CD4-positive, CD25-positive, alpha-beta regulatory T cell (primary cell): ENCODE data around the gene TIMM22. TPM values are rescaled to one million over a fixed set of nuclear protein-coding genes. Genes with fewer than 3 reads are reported as not detected.
A peak's percentile ranks its signal among the peaks of the same experiment; 100 is the strongest.
"Not testable (repeated sequence)": the region's sequence is repeated elsewhere in the genome, so short reads cannot be mapped to it uniquely, and the experiment has no call there.

Experiments used
- ATAC-seq, 2 donors: fragments of 150-1000 bp; cut with Tn5 transposase; one replicate each; pipeline ENCODE4 v1.10.0; 2021; ENCODE audit warnings: low read depth in 2 of 2, moderate number of reproducible peaks in 2 of 2, moderate library complexity in 1 of 2
- DNase-seq, 3 donors: peaks; one replicate each; pipeline versions ENCODE4 v3.0.0 to v3.0.0-alpha.2; 2012 to 2022; ENCODE audit warnings: mixed read lengths in 1 of 3
- H3K27ac ChIP-seq: one replicate; pipeline ENCODE4 v1.7.0; 2013; ENCODE audit warnings: mild to moderate bottlenecking, low read length; ENCODE audit not compliant: insufficient read depth, poor library complexity, severe bottlenecking
- H3K27me3 ChIP-seq: one replicate; pipeline ENCODE4 v1.7.0; 2013; ENCODE audit warnings: low read length; ENCODE audit not compliant: control insufficient read depth, insufficient read depth
- H3K36me3 ChIP-seq: one replicate; pipeline ENCODE4 v1.7.0; 2013; ENCODE audit warnings: mild to moderate bottlenecking, low read length, moderate library complexity; ENCODE audit not compliant: control insufficient read depth, insufficient read depth
- H3K4me1 ChIP-seq: 2 replicates; pipeline ENCODE4 v1.7.0; 2013; ENCODE audit warnings: mild to moderate bottlenecking, low read length; ENCODE audit not compliant: insufficient read depth, control insufficient read depth, poor library complexity, severe bottlenecking
- H3K4me3 ChIP-seq: one replicate; pipeline ENCODE4 v1.7.0; 2013; ENCODE audit warnings: low read depth, mild to moderate bottlenecking, low read length, moderate library complexity
- H3K9me3 ChIP-seq, 2 experiments: 1 replicate in 1 of 2; 2 replicates in 1 of 2; pipeline ENCODE4 v1.7.0; 2013; ENCODE audit warnings: low read length in 2 of 2, mild to moderate bottlenecking in 1 of 2, moderate library complexity in 1 of 2; ENCODE audit not compliant: control insufficient read depth in 2 of 2
- H3K27ac Mint-ChIP-seq, 3 donors: one replicate each; pipeline ENCODE4 v1.8.0; 2020 to 2022; ENCODE audit warnings: mild to moderate bottlenecking in 3 of 3, mixed read lengths in 3 of 3, moderate library complexity in 2 of 3
- H3K27me3 Mint-ChIP-seq: one replicate; pipeline ENCODE4 v1.8.0; 2022; ENCODE audit warnings: mild to moderate bottlenecking, mixed read lengths
- H3K36me3 Mint-ChIP-seq: one replicate; pipeline ENCODE4 v1.8.0; 2020; ENCODE audit warnings: mixed read lengths
- H3K4me1 Mint-ChIP-seq, 4 donors: one replicate each; pipeline ENCODE4 v1.8.0; 2020 to 2022; ENCODE audit warnings: mixed read lengths in 4 of 4, mild to moderate bottlenecking in 1 of 4
- H3K4me3 Mint-ChIP-seq, 4 donors: one replicate each; pipeline ENCODE4 v1.8.0; 2020 to 2022; ENCODE audit warnings: mild to moderate bottlenecking in 4 of 4, mixed read lengths in 4 of 4, moderate library complexity in 3 of 4
- H3K9me3 Mint-ChIP-seq, 7 donors: one replicate each; pipeline ENCODE4 v1.8.0; 2020 to 2022; ENCODE audit warnings: mixed read lengths in 7 of 7, mild to moderate bottlenecking in 3 of 7, moderate library complexity in 2 of 7
- polyA plus RNA-seq, 4 donors: library from polyadenylated mRNA; unstranded; fragments of 300-500 nt; fragmentation: Illumina TruSeq; gene quantifications; one replicate each; pipeline ENCODE4 v1.2.3, GENCODE V29; 2021
- total RNA-seq: library from RNA; stranded (reverse); gene quantifications from one replicate; pipeline ENCODE4 v1.2.3, GENCODE V29; 2022

The TIMM22 gene
- total and polyA plus RNA-seq, 5 donors from 2014 or later = 9.2 to 28.4 (median 24.4) TPM

DNA sequence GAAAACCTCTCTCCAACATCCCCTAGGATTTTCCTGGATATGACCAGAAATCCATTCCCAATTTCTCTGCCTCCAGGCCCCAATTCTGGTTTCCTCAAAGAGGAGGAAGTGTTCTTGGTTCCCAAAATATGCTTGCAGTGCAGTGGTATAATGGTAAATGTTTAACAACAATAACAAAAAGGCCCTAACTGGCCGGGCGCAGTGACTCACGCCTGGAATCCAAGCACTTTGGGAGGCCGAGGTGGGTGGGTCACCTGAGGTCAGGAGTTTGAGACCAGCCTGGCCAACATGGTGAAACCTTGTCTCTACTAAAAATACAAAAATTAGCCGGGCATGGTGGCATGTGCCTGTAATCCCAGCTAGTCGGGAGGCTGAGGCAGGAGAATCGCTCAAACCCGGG, 1.6 kb upstream of the TIMM22 start:
- H3K4me3 Mint-ChIP-seq = peak overlapping the region in 2 of 4 donors; percentile 27 to 43
- not testable (repeated sequence) for H3K27me3 ChIP-seq, H3K27me3 Mint-ChIP-seq, H3K27ac Mint-ChIP-seq, H3K27ac ChIP-seq, H3K36me3 ChIP-seq, ATAC-seq, DNase-seq, H3K36me3 Mint-ChIP-seq, H3K4me3 ChIP-seq
- peaks cover 24% of the 10 kb centered on the region for H3K4me1 ChIP-seq
- peaks cover 7 to 26% of the 10 kb centered on the region in 2 experiments for H3K9me3 ChIP-seq
- peaks cover 12 to 32% (median 20%) of the 10 kb centered on the region in 4 donors for H3K4me1 Mint-ChIP-seq
- H3K9me3 Mint-ChIP-seq = peaks cover 0 to 18% (median 0%) of the 10 kb centered on the region in 7 donors

DNA sequence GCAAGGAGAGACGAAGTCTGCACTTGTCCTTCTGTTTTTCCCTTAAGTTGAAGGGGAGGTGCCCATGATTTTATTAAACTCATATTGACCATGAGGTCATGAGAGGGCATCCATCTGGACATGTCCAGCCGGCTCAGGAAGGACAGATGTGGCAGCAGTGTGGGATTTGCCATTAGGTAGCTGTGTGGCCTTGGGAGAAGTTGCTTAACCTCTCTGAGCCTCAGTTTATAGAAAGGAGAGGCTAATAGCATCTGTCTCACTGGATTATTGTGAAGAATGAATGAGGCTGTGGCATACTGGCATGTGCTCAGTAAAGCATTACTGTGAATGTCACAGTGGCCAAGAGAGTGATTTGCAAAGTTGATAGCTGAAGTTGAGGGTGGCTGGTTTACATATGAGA, 1.2 kb downstream of the TIMM22 start:
- peaks cover 6% of the 10 kb centered on the region for H3K27me3 Mint-ChIP-seq
- no peak overlapping the region for H3K27ac ChIP-seq
- H3K4me3 ChIP-seq = peak overlapping the region; percentile 92
- peaks cover 0 to 16% (median 0%) of the 10 kb centered on the region in 7 donors for H3K9me3 Mint-ChIP-seq
- peaks cover 24% of the 10 kb centered on the region for H3K4me1 ChIP-seq
- peaks cover 12 to 33% (median 20%) of the 10 kb centered on the region in 4 donors for H3K4me1 Mint-ChIP-seq
- no peaks in the 10 kb centered on the region for H3K27me3 ChIP-seq
- DNase-seq (no peak), ATAC-seq (no peak)
- peaks cover 19% of the 10 kb centered on the region for H3K36me3 Mint-ChIP-seq
- peak overlapping the region; percentile 95 to 99 (median 97) for H3K4me3 Mint-ChIP-seq
- H3K9me3 ChIP-seq = peaks cover 7 to 15% of the 10 kb centered on the region in 2 experiments
- peak overlapping the region; percentile 70 to 96 (median 95) for H3K27ac Mint-ChIP-seq
- H3K36me3 ChIP-seq = peaks cover 35% of the 10 kb centered on the region

DNA sequence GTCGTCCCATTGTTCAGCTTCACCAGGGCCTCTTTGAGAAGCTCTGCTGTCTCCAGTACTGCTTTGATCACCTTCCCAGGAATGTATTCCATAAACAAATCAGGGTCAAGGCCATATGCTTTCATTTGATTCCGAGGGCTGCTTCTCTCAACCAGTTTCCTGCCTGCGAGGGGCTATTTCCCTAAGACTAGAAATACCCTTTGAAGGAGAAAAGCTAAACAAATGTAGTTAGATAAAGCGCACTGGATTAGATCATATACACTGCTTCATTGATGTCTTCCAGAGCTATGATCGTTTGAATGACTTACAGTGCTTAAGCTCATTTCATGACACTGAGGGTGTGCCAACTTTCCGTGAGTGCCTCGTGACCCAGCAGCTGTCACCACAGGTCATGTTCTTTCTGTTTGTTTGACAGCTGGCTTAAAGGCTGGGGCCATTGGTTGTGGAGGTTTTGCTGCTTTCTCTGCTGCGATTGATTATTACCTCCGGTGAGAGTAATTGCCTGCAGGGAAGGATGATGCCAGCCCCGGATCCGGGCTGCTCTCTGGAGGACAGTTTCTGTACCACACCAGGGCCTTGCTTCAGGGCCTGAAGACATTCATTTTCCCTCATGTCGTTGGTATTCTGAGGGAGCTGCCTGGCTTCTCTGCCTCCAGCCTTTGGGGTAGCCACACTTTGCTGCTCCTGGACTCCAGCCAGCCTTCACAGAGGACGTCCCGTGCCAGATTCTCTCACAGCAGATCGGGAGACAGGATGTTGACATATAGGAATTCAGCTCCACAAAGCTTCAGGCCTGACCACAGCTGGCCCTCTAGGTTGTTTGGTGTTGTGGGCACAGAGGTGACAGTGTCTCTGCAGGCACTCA, 3.9 kb downstream of the TIMM22 start:
- peak overlapping the region in 1 of 4 donors; percentile 18 for H3K4me3 Mint-ChIP-seq
- peaks cover 6% of the 10 kb centered on the region for H3K27me3 Mint-ChIP-seq
- no peak overlapping the region for H3K4me3 ChIP-seq
- no peaks in the 10 kb centered on the region for H3K9me3 ChIP-seq
- peaks cover 51% of the 10 kb centered on the region for H3K36me3 ChIP-seq
- peaks cover 24% of the 10 kb centered on the region for H3K4me1 ChIP-seq
- peak overlapping the region in 2 of 3 donors; percentile 36 to 52 for H3K27ac Mint-ChIP-seq
- ATAC-seq = no peak
- H3K4me1 Mint-ChIP-seq = peaks cover 12 to 33% (median 20%) of the 10 kb centered on the region in 4 donors
- peaks cover 31% of the 10 kb centered on the region for H3K36me3 Mint-ChIP-seq
- no peaks in the 10 kb centered on the region for H3K9me3 Mint-ChIP-seq
- H3K27me3 ChIP-seq = no peaks in the 10 kb centered on the region
- H3K27ac ChIP-seq = no peak overlapping the region
- no peak for DNase-seq

DNA sequence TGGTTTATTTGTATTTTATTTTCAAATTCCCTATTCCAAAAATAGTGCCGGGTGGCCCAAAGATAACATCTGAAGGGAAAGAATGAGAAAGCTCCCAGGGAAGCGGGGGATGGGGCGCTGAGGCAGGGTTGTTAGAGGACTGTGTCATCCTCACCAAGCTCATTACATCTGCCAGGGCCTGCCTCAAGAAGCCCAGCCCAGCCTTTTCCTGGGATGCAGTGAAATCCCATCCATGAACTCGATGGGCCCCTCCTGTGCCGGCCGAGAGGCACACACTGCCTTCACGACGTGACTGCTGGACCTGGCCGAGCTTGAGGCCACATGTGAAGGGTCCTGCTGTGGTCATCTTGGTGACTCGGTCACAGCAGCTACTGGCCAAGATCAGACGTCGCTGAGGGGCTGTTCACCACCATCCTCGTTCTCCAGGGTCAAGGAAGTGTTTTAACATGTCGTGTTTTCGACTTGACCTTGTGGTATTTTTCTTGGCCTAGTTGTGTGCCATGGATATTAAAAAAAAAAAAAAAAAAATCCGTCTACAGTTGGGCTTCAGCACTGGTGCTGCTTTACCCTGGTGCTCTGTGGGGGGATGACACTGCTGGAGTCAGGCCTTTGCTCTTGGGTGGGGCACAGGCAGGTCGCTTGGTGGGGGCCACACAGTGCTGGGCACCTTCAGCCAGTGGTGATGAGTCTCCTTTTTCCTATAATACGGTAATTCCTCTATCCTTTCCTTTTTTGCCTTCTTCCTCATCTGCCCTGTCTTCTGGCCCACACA, 4.9 kb downstream of the TIMM22 start:
- peaks cover 20% of the 10 kb centered on the region for H3K4me1 ChIP-seq
- Mint-ChIP-seq H3K9me3 (no peaks in the 10 kb centered on the region), H3K27me3 (peaks cover 2% of the 10 kb centered on the region), H3K36me3 (peaks cover 31% of the 10 kb centered on the region), H3K27ac (peak overlapping the region in 1 of 3 donors; percentile 50), H3K4me1 (peaks cover 10 to 28% (median 18%) of the 10 kb centered on the region in 4 donors), H3K4me3 (peak overlapping the region in 1 of 4 donors; percentile 53)
- H3K4me3 ChIP-seq = no peak overlapping the region
- H3K27ac ChIP-seq = no peak overlapping the region
- peaks cover 54% of the 10 kb centered on the region for H3K36me3 ChIP-seq
- DNase-seq (no peak), ATAC-seq (no peak)
- H3K27me3 ChIP-seq = no peaks in the 10 kb centered on the region
- no peaks in the 10 kb centered on the region for H3K9me3 ChIP-seq

DNA sequence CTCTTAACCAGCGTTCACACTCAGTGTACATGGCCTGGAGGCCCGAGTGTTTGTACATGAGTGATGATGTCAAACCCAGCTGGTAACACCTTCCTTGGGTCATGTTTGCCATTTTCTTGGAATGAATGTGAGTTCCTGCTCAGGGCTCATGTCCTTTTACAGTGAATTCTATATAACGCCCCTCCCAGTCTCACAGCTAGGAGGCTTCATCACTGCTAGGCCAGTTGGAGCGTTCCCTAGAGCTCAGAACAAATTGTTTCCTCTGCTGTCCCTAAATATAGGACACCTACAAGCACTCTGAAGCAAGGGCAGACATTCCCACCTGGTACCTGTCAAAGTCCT, 5.5 kb downstream of the TIMM22 start:
- Histone ChIP-seq H3K4me3 (no peak overlapping the region), H3K27ac (no peak overlapping the region), H3K36me3 (peaks cover 54% of the 10 kb centered on the region), H3K27me3 (no peaks in the 10 kb centered on the region), H3K9me3 (no peaks in the 10 kb centered on the region), H3K4me1 (peaks cover 17% of the 10 kb centered on the region)
- peaks cover 31% of the 10 kb centered on the region for H3K36me3 Mint-ChIP-seq
- DNase-seq (no peak), ATAC-seq (no peak)
- no peaks in the 10 kb centered on the region for H3K9me3 Mint-ChIP-seq
- no peaks in the 10 kb centered on the region for H3K27me3 Mint-ChIP-seq
- peak overlapping the region in 1 of 4 donors; percentile 53 for H3K4me3 Mint-ChIP-seq
- peaks cover 7 to 25% (median 16%) of the 10 kb centered on the region in 4 donors for H3K4me1 Mint-ChIP-seq
- peak overlapping the region in 1 of 3 donors; percentile 50 for H3K27ac Mint-ChIP-seq

DNA sequence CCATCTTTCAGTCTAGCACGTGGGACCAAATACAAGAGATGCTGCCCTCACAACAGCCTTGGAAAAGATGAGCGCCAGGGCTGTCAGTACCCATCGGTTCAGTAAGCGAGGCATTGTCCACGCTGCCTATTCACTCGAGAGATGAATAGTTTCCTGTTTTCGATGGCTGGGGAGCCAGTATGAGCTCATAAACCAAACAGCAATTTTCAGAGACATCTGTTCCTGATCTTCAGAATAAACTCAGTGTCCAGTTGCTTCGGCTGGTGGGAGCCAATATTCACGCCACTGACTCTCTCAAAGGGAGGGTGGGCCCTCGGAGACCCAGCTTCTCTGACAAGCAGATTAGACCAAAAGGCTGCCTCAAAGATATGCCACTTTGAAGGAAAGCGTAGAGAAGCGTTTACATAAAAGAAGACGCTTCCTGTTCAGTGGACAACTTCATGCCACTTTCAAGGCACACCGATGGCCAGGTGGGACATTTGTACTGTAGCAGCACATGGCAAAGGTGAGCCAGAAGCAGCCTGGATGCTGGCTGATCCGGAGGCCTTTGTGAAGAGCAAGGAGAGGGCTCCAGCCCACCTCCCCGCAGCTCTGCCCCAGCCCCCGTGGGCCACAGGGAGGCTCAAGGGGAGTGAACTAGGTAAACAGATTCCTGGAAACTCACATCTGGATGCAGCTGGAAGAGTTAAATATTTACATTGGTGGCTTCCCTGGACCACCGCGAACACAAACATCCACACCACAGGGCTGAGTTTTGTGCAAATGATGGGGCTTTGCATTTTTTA, 6.0 kb downstream of the TIMM22 start:
- Mint-ChIP-seq H3K27me3 (no peaks in the 10 kb centered on the region), H3K4me3 (no peak overlapping the region), H3K9me3 (no peaks in the 10 kb centered on the region), H3K27ac (peak overlapping the region in 1 of 3 donors; percentile 63), H3K4me1 (peaks cover 7 to 19% (median 12%) of the 10 kb centered on the region in 4 donors), H3K36me3 (peaks cover 31% of the 10 kb centered on the region)
- H3K9me3 ChIP-seq = no peaks in the 10 kb centered on the region
- ATAC-seq (no peak), DNase-seq (no peak)
- H3K4me1 ChIP-seq = peaks cover 11% of the 10 kb centered on the region
- no peak overlapping the region for H3K4me3 ChIP-seq
- H3K27me3 ChIP-seq = no peaks in the 10 kb centered on the region
- H3K36me3 ChIP-seq = peaks cover 60% of the 10 kb centered on the region
- H3K27ac ChIP-seq = no peak overlapping the region

DNA sequence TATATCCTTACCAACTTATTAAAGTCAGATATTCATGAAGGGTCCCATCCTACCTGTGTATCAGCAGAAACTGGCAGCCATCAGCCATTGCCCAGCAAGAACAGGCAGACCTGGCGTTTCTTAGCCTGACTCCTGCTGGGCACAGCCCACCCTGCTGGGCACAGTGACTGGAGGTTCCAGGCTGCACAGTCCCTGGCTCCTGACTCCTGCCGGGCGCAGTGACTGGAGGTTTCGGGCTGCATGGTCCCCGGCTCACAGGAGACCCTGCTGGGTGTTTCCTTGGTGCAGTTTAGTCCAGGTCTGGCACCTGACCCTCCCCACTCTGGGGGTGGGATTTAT, 6.7 kb downstream of the TIMM22 start:
- ATAC-seq = no peak
- H3K4me1 Mint-ChIP-seq = peaks cover 6 to 12% (median 7%) of the 10 kb centered on the region in 4 donors
- no peaks in the 10 kb centered on the region for H3K27me3 Mint-ChIP-seq
- DNase-seq = no peak
- H3K4me3 ChIP-seq = no peak overlapping the region
- H3K9me3 ChIP-seq = no peaks in the 10 kb centered on the region
- H3K4me3 Mint-ChIP-seq = no peak overlapping the region
- H3K27ac Mint-ChIP-seq = no peak overlapping the region
- no peaks in the 10 kb centered on the region for H3K9me3 Mint-ChIP-seq
- peaks cover 8% of the 10 kb centered on the region for H3K4me1 ChIP-seq
- peaks cover 64% of the 10 kb centered on the region for H3K36me3 ChIP-seq
- peaks cover 31% of the 10 kb centered on the region for H3K36me3 Mint-ChIP-seq
- H3K27ac ChIP-seq = no peak overlapping the region
- no peaks in the 10 kb centered on the region for H3K27me3 ChIP-seq
